GM08714 (cell line): ENCODE results near the gene XRN2.

Experiments used
- H3K4me3 ChIP-seq: fragments of 200-500 bp; sonication (Bioruptor generic); 2 replicates; pipeline ENCODE4 v1.5.1; 2014; ENCODE audit warnings: mild to moderate bottlenecking, low read length, inconsistent platforms
- ZNF274 ChIP-seq: IDR thresholded peaks from 2 replicates; pipeline ENCODE4 v1.6.1; 2012; ENCODE audit warnings: mild to moderate bottlenecking, low read depth, low read length

Gene XRN2

GRCh38 chr20:21279706-21280521 is 23.2 kb upstream of the XRN2 start:
- TF ChIP-seq ZNF274, result no peak
- H3K4me3 ChIP-seq, result no peak overlapping the region

- no peak overlapping the region for H3K4me3 ChIP-seq
- TF ChIP-seq ZNF274, result no peak
Observed at GRCh38 chr20:21280522-21281016, 22.6 kb upstream of the XRN2 start.

- no peak for TF ChIP-seq ZNF274
- no peak overlapping the region for H3K4me3 ChIP-seq
Observed at GRCh38 chr20:21286775-21287174, 16.4 kb upstream of the XRN2 start.

- H3K4me3 ChIP-seq, result no peak overlapping the region
- no peak for TF ChIP-seq ZNF274
Observed at GRCh38 chr20:21288587-21289370, 14.4 kb upstream of the XRN2 start.

- H3K4me3 ChIP-seq, result no peak overlapping the region
- TF ChIP-seq ZNF274, result no peak
Observed at GRCh38 chr20:21289651-21290050, 13.5 kb upstream of the XRN2 start.

- no peak overlapping the region for H3K4me3 ChIP-seq
- no peak for TF ChIP-seq ZNF274
Observed at GRCh38 chr20:21291026-21291425, 12.1 kb upstream of the XRN2 start.

GRCh38 chr20:21294755-21295154 is 8.4 kb upstream of the XRN2 start:
- H3K4me3 ChIP-seq, result no peak overlapping the region
- TF ChIP-seq ZNF274, result no peak

- TF ChIP-seq ZNF274, result no peak
- H3K4me3 ChIP-seq, result peak overlapping the region; percentile 87
Observed at GRCh38 chr20:21301940-21302663, 1.0 kb upstream of the XRN2 start.

GRCh38 chr20:21302664-21303060 is 469 bp upstream of the XRN2 start:
- peak overlapping the region; percentile 87 for H3K4me3 ChIP-seq
- TF ChIP-seq ZNF274, result no peak

- TF ChIP-seq ZNF274, result no peak
- H3K4me3 ChIP-seq, result peak overlapping the region; percentile 87
Observed at GRCh38 chr20:21303872-21304586, 898 bp downstream of the XRN2 start.

- no peak for TF ChIP-seq ZNF274
- no peak overlapping the region for H3K4me3 ChIP-seq
Observed at GRCh38 chr20:21308340-21308739, 5.2 kb downstream of the XRN2 start.

GRCh38 chr20:21309678-21310467 is 6.7 kb downstream of the XRN2 start:
- H3K4me3 ChIP-seq, result no peak overlapping the region
- no peak for TF ChIP-seq ZNF274
